ENCODE measurements around the gene FHIP1B.
A peak's percentile ranks its signal among the peaks of the same experiment; 100 is the strongest.

FHIP1B gene

GRCh38 chr11:6238902-6239301 is 4.5 kb upstream of the FHIP1B start, which contains the start of gene CNGA4:
Gene CNGA4 (plus strand): TSS chr11:6239089. CDS start chr11:6239207, 118 bp downstream.
- peak; percentile 36 for DNase-seq

DNA sequence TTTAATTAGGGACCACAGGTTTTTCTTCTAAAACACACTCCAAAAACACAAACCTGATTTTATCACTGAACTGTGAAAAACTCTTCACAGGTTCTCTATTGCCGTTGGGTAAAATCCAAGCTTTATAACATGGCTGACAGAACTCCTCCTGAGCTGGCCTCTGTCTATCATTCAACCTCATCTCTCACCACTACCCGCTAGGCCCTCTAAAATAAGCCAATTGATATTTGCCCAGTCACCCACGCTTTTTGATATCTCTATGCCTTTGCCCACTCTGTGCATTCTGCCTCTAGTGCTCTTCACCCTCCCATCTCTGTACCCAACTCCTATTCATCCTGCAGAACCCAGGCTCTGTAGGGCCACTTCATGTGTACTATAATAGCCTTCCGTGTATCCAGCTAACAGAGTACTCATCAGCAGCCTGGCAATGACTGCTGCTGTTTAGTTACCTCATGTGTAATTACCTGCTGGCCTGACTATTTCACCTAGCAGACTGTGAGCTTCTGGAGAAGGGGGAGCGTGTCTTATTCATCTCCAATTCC is 3.4 kb upstream of the FHIP1B start:
- peak; percentile 63 for DNase-seq

- no peak for DNase-seq
Measured at GRCh38 chr11:6237266-6237665, 2.8 kb upstream of the FHIP1B start.

DNA sequence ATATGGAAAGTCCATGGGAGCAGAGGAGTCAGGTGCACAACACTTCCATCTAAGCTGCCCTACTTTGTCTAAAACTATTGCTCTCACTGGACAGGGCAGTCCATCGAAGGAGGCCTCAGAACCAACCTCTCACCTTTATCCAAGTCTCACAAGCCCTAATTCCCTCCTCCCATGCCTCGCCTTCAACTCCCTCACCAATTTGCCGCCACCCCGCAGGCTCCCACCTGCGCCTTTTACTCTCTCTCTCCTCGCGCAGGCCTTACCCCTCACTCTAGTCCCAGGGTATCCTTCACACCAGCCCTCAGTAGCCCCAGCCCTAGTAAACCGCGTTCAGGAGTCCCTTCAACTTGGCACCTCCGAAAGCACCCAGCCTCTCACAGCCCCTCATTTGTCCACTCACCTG is 451 bp downstream of the FHIP1B start:
- DNase-seq, result no peak

- DNase-seq, result no peak
Measured at GRCh38 chr11:6232899-6233298, 1.5 kb downstream of the FHIP1B start.

DNA sequence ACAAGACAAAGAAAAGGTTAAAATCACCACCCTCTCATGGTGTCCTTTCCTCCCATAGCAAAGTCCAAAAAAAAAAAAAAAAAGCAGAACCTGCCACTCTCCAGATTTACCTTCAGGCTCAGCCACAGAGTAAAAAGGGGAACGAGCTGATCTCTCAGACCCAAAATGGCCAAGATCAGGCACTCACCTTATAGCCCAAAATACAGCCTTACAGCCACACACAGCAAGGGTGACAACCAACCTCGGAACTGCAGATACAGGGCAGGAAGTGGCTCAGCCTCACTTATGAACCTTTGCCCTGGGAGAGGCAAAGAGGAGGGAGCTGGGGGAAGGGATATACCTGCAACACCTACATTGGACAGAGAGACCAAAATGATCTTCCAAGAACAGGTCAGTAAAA is 4.5 kb downstream of the FHIP1B start:
- DNase-seq, result no peak

DNA sequence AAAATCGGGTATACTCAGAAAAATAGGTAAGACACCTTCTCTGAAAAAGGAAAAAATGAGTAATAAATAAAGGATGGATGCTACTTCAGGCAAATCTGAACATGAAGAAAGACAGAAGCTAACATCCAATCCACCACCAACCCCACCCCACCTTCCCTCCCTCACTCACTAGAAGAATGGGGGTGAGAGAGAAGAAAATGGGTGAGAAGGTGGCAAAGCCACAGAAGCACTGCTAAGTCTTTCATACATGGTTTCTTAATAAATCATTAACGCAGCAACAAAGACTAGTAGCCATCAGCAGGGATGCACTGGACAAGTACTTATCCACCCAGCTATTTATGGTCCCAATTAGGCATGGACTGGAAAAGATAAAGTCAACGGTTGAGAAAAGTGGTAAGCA is 5.9 kb downstream of the FHIP1B start:
- no peak for DNase-seq

DNA sequence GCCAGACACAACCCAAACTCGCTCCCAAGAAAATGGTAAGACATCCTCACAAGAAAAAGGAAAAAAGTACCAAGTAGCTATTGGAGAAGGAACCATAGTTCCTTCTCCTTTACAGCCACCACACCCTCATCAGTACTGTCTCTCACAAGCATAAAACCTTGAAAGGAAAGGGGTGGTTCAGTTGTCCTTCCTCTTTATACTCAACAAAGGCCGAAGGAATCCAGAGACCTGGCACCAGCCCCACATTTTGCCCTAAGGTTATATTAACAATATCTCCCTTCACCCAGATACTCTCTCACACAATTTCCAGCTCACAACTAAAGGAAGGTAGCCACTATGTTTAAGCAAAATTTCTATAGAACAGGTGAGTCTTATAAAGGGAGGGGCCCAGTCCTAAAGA is 8.5 kb downstream of the FHIP1B start:
- peak; percentile 67 for DNase-seq

DNA sequence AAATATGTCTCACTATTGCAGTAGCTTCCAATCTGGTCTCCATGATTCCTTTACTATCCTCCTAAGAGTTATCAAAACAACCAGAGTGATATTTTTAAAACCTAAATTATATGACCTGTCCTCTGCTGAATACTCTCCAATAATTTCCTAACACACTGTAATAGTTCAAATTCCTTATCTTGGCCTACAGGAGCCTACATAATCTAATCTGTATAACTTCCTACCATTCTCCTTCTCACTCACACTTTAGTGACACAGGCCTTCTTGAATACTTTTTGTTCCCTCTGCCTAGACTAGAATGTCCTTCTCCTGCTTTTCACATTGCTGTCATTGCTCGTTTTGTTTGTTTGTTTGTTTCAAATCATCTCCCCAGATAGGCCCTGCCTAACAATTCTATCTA is 9.4 kb downstream of the FHIP1B start:
- peak; percentile 29 for DNase-seq

DNA sequence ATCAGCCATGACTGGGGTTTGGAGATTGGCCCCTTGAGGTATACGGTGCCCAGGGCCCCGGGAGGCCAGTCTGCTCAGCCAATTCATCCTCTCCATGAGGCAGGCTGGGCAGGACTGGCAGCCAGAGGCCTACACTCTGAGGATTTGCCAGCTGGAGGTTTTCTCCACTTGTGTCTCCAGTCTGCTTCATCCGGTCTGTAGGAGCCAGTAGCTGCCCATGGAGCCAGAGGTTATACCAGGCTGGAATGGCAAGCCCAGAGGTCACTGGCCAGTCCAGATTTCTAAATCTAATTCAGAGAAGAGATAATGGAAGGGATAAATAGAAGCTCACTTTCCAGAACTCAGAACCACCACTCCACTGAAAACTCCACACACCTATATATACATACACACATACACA is 10.0 kb downstream of the FHIP1B start:
- DNase-seq, result no peak

DNA sequence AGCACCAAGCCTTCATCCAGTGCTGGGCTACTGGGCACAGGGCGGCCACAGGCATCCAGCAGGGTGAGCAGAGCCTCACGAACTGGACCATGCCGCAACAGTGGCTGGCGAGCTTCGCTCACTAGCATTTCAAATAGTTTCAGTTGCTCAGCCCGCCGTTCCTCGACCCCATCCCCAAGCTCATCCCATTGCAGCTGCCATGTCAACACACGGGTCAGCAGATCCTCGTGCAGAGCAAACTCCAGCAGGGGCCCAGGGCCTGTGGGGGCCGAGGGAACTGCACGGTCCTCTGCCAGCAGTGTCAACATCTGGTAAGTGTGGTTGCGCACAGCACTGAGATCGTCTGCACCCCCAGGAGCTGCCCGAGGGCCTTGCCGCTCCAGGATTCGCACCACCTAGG is 10.6 kb downstream of the FHIP1B start:
- DNase-seq, result no peak

DNA sequence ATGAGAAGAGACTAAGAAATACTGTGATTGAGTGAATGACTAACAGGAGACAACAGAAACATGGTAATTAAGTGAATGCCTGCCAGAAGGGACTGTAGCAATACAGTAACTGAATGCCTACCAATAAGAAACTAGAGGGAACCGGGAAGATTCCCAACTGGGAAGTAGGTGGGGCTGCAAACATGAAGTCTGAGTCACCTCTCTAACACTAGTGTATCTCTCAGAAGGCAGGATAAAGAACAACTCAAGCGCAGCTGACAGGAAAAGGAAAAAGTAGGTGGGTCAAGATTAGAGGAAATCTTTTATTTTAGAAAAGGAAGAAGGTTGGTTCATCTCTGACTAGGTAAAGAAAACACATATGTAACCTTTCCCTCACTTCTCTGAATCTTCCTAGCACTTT is 15.1 kb downstream of the FHIP1B start:
- DNase-seq, result no peak

DNA sequence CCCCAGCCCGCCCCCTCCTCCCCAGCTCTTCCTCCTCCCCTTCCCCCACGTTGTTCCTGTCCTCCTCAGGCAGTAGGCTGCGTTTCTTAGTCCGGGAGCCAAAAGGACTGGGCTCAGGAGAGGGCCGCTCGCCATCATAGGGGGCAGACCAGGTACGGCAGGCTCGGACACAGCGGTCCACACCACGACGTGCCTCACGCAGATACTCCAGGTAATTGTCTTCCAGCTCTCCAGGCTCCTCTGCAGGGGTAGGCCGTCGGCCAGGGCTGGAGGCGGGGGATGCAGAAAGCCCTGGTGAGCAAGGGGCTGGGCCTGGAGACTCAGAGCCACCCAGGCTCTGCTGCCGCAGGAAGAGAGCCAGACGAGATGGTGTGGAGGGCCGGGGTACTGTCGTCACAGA is 16.7 kb downstream of the FHIP1B start:
- DNase-seq, result no peak

DNA sequence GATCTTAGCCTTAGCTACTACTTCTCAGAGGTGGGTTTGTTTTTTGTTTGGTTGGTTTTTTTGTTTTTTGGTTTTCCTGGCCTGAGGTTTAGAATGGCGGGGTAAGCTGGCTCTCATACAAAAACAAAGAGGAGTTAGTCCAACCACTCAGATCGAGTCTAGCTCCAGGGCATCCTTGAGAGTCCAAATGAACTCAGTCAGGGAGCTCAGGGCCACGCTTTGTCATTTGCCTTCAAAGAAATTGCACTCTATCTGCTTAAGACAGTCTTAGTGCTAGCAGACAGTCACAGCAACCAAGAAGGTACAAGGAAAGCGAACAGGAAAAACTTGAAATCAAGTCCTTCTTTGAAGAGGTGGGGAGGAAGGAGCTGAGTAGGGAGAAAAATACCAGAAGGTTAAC is 17.9 kb downstream of the FHIP1B start:
- no peak for DNase-seq

GRCh38 chr11:6214530-6214929 is 19.9 kb downstream of the FHIP1B start:
- DNase-seq, result no peak

DNA sequence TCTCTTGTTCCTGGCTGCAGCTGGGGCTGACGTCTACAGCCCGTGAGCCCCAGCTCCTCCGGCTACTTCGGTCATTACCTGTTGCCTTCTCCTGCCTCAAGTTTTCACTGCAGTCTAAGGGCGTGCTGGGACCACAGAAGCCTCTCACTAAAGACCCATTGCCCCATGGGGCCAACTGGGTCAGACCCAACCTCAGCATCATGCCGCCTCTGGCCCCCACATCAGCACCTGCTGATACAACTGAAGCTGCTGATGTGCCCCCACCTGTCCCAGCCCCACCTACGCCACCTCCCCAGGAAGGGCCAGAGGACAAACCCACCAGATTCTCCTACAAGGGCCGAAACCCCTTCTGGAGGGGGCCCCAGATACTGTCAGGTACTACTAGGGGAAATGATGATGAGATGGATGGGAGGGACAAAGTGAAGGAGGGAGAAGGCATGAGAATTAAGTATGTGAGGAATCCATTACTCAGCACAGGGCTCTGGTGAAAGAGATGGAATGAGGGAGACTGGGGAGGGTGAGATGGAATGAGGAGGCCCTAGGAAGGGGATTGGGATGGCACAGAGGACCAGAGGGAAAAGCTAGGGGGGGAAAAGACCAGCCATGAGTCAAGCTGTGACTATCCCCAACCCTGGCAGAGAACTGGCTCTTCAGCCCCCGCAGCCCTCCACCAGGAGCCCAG is 24.0 kb downstream of the FHIP1B start:
- no peak for DNase-seq

DNA sequence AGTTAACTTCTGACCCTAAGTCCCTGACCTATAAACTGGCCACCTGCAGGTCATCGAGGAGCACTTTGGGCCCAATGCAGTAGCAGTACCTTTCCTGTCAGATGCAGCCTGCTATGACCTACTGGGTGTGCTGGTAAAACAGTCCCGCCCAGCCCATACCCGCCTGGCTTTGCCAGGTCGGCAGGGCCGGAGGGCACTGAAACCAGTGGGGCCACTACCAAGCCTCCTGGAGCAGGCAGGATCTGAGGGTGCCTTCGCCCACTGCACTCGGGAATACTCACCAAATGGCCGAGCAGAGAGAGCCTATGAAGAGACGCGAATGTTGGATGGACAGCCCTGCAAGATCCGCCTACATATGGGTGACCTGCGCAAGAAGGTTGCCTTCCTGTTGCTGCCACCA is 24.6 kb downstream of the FHIP1B start:
- no peak for DNase-seq

DNA sequence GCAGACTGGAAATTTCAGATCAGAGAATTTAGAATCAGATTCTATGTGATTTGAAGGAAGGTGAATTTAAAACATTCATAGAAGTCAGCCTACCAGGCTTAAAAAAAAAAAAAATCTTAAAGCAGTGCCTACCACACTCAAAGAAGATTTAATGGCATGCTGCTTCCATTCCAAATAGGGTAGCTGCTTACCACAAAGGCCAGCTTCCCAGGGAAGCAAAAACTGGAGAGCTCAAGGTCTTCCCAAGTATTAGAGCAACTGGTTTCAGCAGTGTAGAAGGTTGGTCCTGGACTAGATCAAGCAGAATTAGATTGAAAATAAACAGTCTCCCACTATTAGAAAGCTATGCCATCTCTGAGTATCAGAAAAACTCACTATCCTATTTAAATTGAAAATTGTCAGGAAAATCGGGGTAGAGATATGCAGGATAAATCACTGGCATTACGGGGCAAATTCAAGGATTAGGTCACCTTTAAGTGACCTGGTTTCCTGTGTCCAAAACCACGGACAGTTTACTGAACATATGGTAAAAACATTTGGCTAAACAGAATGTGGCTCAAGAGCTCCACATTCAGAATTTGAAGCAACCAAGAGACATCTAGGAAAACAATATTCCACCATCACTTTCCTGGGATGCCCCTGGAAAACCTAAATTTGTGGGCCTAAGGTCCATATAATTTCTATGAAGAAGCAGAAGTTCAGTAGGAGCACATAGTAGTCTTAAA is 27.8 kb downstream of the FHIP1B start:
- DNase-seq, result no peak

- no peak for DNase-seq
Measured at GRCh38 chr11:6205366-6205765, 29.1 kb downstream of the FHIP1B start, which contains the start of gene C11orf42. Gene C11orf42 (plus strand): TSS chr11:6205557. CDS start chr11:6205616, 59 bp downstream.

GRCh38 chr11:6204706-6205105 is 29.7 kb downstream of the FHIP1B start:
- DNase-seq, result peak; percentile 74

- DNase-seq, result peak; percentile 15
Measured at GRCh38 chr11:6203327-6203726, 31.1 kb downstream of the FHIP1B start.

GRCh38 chr11:6202041-6202440 is 32.4 kb downstream of the FHIP1B start:
- DNase-seq, result no peak

GRCh38 chr11:6201481-6201880 is 33.0 kb downstream of the FHIP1B start:
- DNase-seq, result peak; percentile 65

- DNase-seq, result peak; percentile 88
Measured at GRCh38 chr11:6200975-6201374, 33.5 kb downstream of the FHIP1B start.

All from hematopoietic multipotent progenitor cell treated with erythropoietin and hydrocortisone succinate and interleukin-3 and kit ligand, for 4 days (in vitro differentiated cells).